Measurements from ENCODE around the gene RBM34. TPM values are rescaled to one million over a fixed set of nuclear protein-coding genes. Genes with fewer than 3 reads are reported as not detected.
"Not testable (repeated sequence)": the region's sequence is repeated elsewhere in the genome, so short reads cannot be mapped to it uniquely, and the experiment has no call there.

Gene RBM34
- total and polyA plus RNA-seq, 8 donors, result 52.2 to 77.2 (median 67.3) TPM

GRCh38 chr1:235093013-235093695, 67.9 kb downstream of the RBM34 start:
- Histone ChIP-seq H3K27ac (no peak overlapping the region), H3K36me3 (no peaks in the 10 kb centered on the region), H3K27me3 (no peaks in the 10 kb centered on the region), H3K9me3 (no peaks in the 10 kb centered on the region), H3K4me3 (no peak overlapping the region), H3K4me1 (peaks cover 4 to 12% of the 10 kb centered on the region in 2 donors)
- no peak for TF ChIP-seq CTCF (IDR thresholded peaks at IDR 0.05)
- intact Hi-C loops (cut with DNase I), result loop anchor here in 1 of 2 donors (5.0 to 10.0 kb wide), 2 partner anchors 322 to 596 kb away; no protein-coding TSS in a partner anchor
- ATAC-seq (peak; percentile 89), DNase-seq (peak in 2 of 4 donors; percentile 55 to 77)

- not testable (repeated sequence) for H3K36me3 ChIP-seq, H3K27me3 ChIP-seq, H3K4me3 ChIP-seq, H3K9me3 ChIP-seq, H3K27ac ChIP-seq, ATAC-seq, DNase-seq
- H3K4me1 ChIP-seq, result peaks cover 4 to 12% of the 10 kb centered on the region in 2 donors
- intact Hi-C loops (cut with DNase I), result loop anchor here in 1 of 2 donors (5.0 to 10.0 kb wide), 2 partner anchors 322 to 595 kb away; no protein-coding TSS in a partner anchor
These were observed 68.6 kb downstream of the RBM34 start for GRCh38 chr1:235092415-235092814.

DNA sequence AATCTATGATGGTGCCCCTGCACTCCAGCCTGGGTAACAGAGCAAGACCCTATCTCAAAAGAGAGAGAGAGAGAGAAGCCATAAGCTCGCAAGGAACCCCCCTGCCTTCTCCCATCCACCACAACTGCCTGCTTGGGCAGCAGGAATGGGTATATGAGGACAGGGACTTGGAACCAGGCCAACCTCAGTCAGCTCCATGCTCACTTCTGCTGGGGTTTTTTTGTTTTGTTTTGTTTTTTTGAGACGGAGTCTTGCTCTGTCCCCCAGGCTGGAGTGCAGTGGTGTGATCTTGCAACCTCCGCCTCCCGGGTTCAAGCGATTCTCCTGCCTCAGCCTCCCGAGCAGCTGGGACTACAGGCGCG, 69.0 kb downstream of the RBM34 start:
- not testable (repeated sequence) for ATAC-seq, H3K36me3 ChIP-seq
- intact Hi-C loops (cut with DNase I), result loop anchor here in 1 of 2 donors (5.0 to 10.0 kb wide), 2 partner anchors 323 to 595 kb away; no protein-coding TSS in a partner anchor

DNA sequence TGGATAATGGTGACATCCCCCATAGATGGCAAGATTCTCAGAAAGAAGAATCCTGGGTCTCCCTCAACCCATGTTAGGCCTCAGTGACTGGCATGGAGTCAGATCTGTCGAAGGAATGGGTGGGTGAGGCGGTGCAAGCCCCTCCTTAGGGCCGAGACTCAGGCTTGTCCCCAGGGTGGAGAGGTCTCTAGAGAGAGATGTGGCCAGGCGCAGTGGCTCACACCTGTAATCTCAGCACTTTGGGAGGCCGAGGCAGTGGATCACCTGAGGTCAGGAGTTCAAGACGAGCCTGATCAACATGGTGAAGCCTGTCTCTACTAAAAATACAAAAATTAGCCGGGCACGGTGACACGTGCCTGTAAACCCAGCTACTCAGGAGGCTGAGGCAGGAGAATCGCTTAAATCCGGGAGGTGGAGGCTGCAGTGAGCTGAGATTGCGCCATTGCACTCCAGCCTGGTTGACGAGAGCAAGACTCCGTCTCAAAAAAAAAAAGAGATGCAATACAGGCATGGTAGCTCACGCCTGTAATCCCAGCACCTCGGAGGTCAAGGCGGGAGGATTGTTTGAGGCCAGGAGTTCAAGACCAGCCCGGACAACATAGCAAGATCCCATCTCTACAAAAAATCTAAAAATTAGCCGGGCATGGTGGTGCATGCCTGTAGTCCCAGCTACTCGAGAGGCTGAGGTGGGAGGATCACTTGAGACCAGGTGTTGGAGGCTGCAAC, 69.6 kb downstream of the RBM34 start:
- intact Hi-C loops (cut with DNase I), result loop anchor here in 1 of 2 donors (5.0 to 10.0 kb wide), 2 partner anchors 323 to 594 kb away; no protein-coding TSS in a partner anchor
- H3K27me3 ChIP-seq, ATAC-seq, DNase-seq, H3K4me3 ChIP-seq, H3K36me3 ChIP-seq, H3K9me3 ChIP-seq, H3K27ac ChIP-seq: not testable (repeated sequence)
- H3K4me1 ChIP-seq, result peaks cover 4 to 12% of the 10 kb centered on the region in 2 donors

More for the DNA sequence above, 69.0 kb downstream of the RBM34 start:
- H3K27me3 ChIP-seq, H3K9me3 ChIP-seq, DNase-seq, H3K4me3 ChIP-seq, H3K27ac ChIP-seq: not testable (repeated sequence)
- H3K4me1 ChIP-seq, result peaks cover 4 to 12% of the 10 kb centered on the region in 2 donors

DNA sequence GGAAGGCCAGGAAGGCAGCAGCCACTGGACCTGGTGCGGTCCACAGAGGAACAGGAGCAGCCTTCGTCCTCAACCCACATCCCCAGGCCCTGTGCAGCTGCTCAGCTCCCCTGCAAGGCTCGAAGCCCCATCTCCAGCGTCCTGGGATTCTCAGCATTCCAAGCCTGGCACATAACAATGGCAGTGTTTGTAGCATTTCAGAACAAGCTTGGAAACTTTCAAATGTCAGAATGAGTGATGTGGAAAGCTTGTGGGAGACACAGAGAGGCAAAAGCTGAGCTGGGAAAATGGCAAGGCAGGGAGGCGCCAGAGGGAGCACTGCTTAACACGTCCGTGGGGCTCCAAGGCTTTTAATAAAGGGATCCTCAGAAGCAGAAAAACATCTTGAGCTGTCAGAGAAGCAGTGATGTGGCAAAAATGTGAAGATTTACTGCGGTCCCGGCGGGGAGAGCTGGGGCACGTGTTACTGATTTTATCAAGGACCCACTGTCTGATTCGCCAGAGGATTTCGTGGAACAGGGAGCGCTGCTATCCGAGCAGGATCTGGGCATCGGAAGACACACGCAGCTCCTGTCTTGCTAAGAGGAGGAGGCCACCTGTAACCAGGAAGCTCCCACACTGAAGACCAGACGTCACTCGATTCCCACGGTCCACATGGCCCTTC, 70.5 kb downstream of the RBM34 start:
- Histone ChIP-seq H3K27me3 (no peaks in the 10 kb centered on the region), H3K27ac (no peak overlapping the region), H3K4me3 (no peak overlapping the region), H3K36me3 (no peaks in the 10 kb centered on the region), H3K4me1 (peaks cover 4 to 12% of the 10 kb centered on the region in 2 donors), H3K9me3 (no peaks in the 10 kb centered on the region)
- TF ChIP-seq CTCF (IDR thresholded peaks at IDR 0.05), result no peak
- intact Hi-C loops (cut with DNase I), result loop anchor here in 1 of 2 donors (5.0 to 10.0 kb wide), 2 partner anchors 324 to 593 kb away; no protein-coding TSS in a partner anchor
- DNase-seq (no peak), ATAC-seq (no peak)

GRCh38 chr1:235088907-235089306, 72.1 kb downstream of the RBM34 start:
- Histone ChIP-seq H3K4me3 (no peak overlapping the region), H3K4me1 (peaks cover 5 to 16% of the 10 kb centered on the region in 2 donors), H3K36me3 (no peaks in the 10 kb centered on the region), H3K27me3 (no peaks in the 10 kb centered on the region), H3K27ac (no peak overlapping the region), H3K9me3 (no peaks in the 10 kb centered on the region)
- no peak for ATAC-seq
- intact Hi-C loops (cut with DNase I), result loop anchor here in 1 of 2 donors (10.0 kb wide), 1 partner anchor 494 kb away; no protein-coding TSS in a partner anchor
- DNase-seq, result no peak
- no peak for TF ChIP-seq CTCF (IDR thresholded peaks at IDR 0.05)

Data from left lung (tissue), 10 donors.